T47D (cell line): ENCODE data around the gene SLCO4A1.

Experiments used
- DNase-seq, 2 experiments: peaks; one replicate each; pipeline versions ENCODE4 v3.0.0 to v3.0.0-alpha.2; 2011 to 2012; ENCODE audit warnings: low read depth in 1 of 2, low spot score in 1 of 2
- JUND ChIP-seq: IDR thresholded peaks from 2 replicates; pipeline ENCODE4 v1.6.1; 2012; ENCODE audit warnings: low read depth
- in situ Hi-C: cut with HindIII; loops from 2 replicates; pipeline ENCODE4 v1.10.0; 2016; ENCODE audit warnings: low sequenced_read_pairs, low pct_unique_long_range_greater_than_20kb

The SLCO4A1 gene

GRCh38 chr20:62639765-62640164, 2.5 kb upstream of the SLCO4A1 start:
- no peak for TF ChIP-seq JUND
- no peak for DNase-seq
- in situ Hi-C loops: no loop called here

- in situ Hi-C loops: no loop called here
- TF ChIP-seq JUND: no peak
- DNase-seq: no peak
These were observed 1.4 kb upstream of the SLCO4A1 start for GRCh38 chr20:62640870-62641269.

- DNase-seq: no peak
- in situ Hi-C loops: no loop called here
- no peak for TF ChIP-seq JUND
These were observed 817 bp upstream of the SLCO4A1 start for GRCh38 chr20:62641321-62642050.

- peak; percentile 38 to 67 for DNase-seq
- no peak for TF ChIP-seq JUND
- in situ Hi-C loops: no loop called here
These were observed 590 bp downstream of the SLCO4A1 start for GRCh38 chr20:62642666-62643520.

GRCh38 chr20:62643521-62644043, 1.3 kb downstream of the SLCO4A1 start:
- no peak for DNase-seq
- in situ Hi-C loops: no loop called here
- TF ChIP-seq JUND: no peak

DNA sequence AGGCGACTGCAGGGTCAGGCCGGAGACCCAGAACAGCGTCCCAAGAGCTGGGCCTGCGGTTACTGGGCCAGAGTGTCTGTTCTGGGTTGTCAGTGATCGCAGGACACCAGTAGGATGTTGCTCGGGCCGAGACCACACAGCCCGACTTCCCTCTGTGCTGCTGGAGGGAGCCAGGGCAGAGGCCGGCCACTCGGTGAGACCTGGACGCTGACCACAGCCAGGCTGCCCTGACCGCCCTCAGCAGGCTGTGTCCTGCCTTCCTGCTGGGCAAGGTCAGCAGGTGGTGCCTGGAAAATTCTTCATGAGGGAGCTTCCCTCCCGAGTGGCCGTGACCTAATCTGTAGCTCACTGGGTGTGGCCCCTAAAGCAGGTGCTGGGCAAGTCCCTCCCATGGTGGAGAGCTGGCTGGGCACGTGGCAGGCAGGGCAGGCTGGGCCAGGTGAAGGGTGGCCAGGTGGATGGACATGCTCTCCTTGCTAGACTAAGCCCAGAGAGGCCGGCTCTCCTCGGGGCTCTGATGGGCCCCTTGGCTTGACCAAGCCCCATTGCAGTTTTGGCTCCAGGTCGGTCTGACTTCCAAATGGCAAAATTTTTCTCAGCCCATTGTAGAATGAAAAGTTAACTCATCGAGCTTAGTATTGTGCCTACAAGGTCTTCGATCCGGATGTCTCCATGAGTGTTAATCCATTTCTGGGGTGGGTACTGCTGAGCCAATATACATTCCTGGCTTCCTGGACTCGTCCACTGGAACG, 1.9 kb downstream of the SLCO4A1 start:
- in situ Hi-C loops: no loop called here
- no peak for DNase-seq
- no peak for TF ChIP-seq JUND

GRCh38 chr20:62644802-62645496, 2.6 kb downstream of the SLCO4A1 start:
- in situ Hi-C loops: no loop called here
- TF ChIP-seq JUND: no peak
- DNase-seq: peak in 1 of 2 experiments; percentile 40

DNA sequence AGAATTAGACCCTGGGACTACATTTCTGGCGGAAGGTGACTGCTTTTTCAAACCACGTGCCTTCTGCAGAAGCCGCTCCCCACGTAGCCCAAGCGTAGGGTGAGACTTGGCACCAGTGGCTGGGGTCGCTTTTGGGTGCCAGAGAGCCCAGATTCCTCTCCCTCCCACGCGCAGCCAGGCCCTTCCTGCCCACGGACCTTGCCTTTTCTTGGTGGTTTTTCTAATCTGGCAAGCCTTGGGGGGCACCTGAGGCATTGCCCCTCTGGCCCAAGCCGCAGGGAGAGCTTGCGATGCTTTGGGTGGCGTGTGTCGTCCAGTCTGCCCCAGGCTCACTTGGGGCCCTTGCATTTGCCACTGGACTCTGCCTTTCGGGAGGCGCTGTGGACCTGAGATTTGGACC, 3.3 kb downstream of the SLCO4A1 start:
- in situ Hi-C loops: no loop called here
- no peak for TF ChIP-seq JUND
- no peak for DNase-seq

GRCh38 chr20:62646851-62647520, 4.7 kb downstream of the SLCO4A1 start:
- no peak for DNase-seq
- TF ChIP-seq JUND: no peak
- in situ Hi-C loops: no loop called here

DNA sequence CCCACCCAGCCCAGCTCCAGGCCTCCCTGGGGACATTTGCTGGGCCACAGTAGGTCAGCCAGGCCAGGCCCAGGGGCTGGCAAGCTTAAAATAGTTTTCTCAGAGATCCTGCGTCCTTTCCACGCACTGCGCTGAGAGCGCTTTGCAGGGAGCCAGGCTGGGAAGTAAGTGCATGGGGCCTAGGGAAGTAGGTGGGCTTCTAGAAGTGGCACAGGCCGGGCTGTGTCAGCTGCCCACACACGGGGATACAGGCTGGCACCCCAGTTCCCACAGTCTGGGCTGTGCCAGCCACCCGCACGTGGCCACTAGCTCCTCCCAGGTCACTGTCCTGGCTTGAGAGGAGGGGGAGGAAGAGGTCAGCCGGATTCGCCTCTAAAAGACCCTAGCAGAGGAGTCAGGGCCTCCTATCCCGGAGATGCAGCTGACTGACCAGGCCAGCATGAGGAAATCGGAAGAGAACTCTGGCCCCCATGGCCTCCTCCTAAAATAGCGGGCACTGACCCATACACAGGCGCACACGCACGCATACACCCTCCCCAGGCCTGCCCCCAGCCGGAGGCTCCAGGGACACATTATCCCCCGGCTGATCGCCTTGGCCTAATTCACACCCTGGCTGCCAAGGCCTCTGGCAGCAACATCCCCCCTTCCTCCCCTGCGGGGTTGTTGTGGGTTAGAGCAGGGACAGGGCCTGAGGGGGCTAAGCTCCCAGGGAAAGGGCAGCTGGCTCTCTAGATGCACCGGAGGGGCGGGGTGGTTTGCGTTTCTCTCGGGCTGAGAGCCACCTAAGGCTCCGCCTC, 5.4 kb downstream of the SLCO4A1 start:
- no peak for TF ChIP-seq JUND
- in situ Hi-C loops: no loop called here
- DNase-seq: no peak
